Fibroblast of pulmonary artery (primary cell): ENCODE measurements around the gene ZGRF1.

ENCODE experiments used
- DNase-seq: peaks from one replicate; pipeline ENCODE4 v3.0.0-alpha.2; 2010; ENCODE audit warnings: low read depth
- H3K4me3 ChIP-seq: replicated peaks from 2 replicates; pipeline ENCODE4 v1.5.1; 2011; ENCODE audit warnings: low read depth, mild to moderate bottlenecking, control low read depth, low read length, moderate library complexity
- TF ChIP-seq, protein P1 (sequence below): IDR thresholded peaks from 2 replicates; pipeline ENCODE4 v1.5.1; 2011; ENCODE audit warnings: mild to moderate bottlenecking, control low read depth, low read length, inconsistent platforms; ENCODE audit errors: missing control alignments

Gene ZGRF1

DNA sequence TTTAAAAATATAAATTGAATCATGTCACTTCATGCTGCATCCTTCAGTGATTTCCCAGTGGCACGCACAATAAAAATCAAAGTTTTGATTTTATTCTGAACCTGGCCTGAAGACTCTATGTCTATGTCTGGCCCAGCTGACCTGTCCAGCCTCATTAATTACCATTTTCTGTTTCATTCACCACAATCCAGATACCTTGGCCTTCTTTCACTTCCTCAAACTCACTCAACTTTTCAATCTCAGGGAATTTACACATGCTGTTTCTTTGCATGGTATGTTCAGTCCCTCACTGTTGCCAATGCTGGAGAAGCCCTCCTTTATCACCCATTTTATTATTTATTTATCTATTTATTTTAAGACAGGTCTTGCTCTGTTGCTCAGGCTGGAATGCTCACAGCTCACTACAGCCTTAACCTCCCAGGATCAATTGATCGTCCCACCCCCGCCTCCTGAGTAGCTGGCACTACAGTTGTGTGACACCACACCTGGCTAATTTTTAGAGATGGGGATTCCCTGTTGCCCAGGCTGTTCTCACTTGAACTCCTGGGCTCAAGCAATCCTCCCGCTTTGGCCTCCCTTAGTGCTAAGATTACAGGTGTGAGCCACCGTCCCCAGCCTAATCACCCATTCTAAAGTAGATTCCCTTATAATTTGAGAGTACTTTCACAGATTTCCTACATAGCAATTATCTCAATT, 43.1 kb downstream of the ZGRF1 start:
- DNase-seq: no peak
- TF ChIP-seq, protein P1, sequence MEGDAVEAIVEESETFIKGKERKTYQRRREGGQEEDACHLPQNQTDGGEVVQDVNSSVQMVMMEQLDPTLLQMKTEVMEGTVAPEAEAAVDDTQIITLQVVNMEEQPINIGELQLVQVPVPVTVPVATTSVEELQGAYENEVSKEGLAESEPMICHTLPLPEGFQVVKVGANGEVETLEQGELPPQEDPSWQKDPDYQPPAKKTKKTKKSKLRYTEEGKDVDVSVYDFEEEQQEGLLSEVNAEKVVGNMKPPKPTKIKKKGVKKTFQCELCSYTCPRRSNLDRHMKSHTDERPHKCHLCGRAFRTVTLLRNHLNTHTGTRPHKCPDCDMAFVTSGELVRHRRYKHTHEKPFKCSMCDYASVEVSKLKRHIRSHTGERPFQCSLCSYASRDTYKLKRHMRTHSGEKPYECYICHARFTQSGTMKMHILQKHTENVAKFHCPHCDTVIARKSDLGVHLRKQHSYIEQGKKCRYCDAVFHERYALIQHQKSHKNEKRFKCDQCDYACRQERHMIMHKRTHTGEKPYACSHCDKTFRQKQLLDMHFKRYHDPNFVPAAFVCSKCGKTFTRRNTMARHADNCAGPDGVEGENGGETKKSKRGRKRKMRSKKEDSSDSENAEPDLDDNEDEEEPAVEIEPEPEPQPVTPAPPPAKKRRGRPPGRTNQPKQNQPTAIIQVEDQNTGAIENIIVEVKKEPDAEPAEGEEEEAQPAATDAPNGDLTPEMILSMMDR: no peak
- H3K4me3 ChIP-seq: no peak overlapping the region

DNA sequence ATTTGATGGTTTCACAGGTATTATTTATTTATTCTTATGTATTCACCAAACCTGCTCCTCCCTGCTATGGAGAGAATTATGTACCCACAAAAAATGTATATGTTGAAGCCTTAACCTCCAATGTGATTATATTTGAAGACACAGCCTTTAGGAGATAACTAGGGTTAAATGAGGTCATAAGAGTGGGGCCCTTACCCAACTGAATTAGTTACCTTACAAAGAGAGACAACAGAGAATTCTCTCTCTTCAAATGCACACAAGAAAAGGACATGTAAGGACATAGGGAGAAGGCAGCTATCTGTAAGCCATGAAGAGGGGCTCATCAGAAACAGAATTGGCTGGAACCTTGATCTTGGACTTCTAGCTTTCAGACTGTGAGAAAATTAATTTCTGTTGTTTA, 44.0 kb downstream of the ZGRF1 start:
- TF ChIP-seq, protein P1: no peak
- no peak for DNase-seq
- H3K4me3 ChIP-seq: no peak overlapping the region

DNA sequence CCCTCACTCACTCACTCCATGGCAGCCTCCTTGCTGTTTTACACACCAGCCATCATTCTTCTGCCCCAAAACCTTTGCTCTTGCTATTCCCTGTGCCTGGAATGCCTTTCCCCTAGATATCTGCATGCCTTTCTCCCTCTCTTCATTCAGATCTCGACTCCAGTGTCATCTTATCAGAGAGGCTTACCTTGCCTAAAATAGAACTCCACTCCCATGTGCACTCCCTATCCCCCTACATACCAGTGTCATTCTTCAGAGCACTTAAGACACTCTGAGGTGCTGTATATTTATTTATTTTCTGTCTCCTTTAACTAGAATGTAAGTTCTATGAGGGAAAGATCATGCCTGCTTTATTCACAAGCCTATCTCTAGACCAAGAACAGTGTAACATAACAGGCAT, 45.1 kb downstream of the ZGRF1 start:
- H3K4me3 ChIP-seq: no peak overlapping the region
- DNase-seq: no peak
- TF ChIP-seq, protein P1: no peak

DNA sequence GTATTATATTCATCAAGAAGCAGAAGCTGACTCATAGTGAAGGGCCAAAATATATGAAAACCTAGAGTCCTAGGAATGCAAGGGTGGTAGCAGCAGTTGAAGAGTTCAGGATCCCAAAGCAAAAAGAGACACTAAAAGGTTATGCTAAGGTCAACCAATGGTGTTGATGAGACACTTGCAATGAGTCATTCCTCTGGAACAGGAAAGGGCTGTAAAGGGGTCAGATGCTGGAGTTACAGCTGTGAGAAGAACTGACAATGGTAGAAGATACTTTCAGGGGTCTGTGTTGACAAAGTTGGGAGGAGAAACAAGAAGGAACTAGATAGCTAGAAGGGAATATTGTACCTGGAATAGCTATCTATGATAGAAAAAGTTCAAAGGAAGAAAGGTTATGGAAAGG, 47.5 kb downstream of the ZGRF1 start:
- H3K4me3 ChIP-seq: no peak overlapping the region
- TF ChIP-seq, protein P1: no peak
- peak; percentile 11 for DNase-seq

DNA sequence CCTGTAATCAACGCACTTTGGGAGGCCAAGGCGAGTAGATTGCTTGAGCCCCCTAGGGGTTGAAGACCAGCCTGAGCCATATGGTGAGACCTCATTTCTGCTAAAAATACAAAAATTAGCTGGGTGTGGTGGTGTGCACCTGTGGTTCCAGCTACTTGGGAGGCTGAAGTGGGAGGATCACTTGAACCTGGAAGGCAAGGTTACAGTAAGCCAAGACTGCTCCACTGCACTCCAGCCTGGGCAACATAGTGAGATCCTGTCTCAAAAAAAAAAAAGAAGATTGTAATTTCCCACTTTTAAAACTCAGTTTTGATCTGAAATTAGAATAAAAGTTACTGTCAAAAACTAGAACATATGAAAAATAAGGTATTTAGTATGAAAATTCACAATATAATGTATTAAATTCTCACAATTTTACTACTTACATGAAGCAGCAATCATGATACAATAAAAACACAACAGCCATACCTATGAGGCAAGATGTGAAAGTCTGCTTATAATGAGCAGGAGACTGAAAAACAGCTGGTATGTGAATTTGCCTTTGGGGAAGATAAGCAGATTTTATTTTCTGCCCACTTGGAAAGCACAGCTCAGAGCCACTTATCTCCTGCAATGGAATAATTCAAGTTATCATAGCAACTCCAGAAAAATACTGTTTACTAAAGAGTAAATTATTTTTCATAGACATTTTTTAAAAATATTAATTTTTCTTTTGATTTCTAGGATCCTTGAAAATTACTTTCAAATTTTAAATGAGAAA, 50.6 kb downstream of the ZGRF1 start:
- DNase-seq: no peak
- no peak overlapping the region for H3K4me3 ChIP-seq
- TF ChIP-seq, protein P1: no peak

DNA sequence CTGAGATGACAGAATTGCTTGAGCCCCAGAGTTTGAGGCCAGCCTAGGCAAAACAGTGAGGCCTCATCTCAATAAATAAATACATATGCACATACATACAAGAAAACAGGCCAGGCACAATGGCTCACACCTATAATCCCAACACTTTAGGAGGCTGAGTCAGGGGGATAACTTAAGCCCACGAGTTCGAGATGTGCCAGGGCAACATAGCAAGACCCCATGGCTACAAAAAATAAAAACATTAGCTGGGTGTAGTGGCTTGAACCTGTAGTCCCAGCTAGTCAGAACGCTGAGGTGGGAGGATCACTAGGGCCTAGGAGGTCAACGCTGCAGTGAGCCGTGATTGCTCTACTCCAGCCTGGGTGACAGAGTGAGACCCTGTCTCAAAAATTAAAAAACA, 69.2 kb downstream of the ZGRF1 start:
- TF ChIP-seq, protein P1: no peak
- no peak for DNase-seq
- no peak overlapping the region for H3K4me3 ChIP-seq
